ENCODE data around the gene ITPR1.

ITPR1 gene

DNA sequence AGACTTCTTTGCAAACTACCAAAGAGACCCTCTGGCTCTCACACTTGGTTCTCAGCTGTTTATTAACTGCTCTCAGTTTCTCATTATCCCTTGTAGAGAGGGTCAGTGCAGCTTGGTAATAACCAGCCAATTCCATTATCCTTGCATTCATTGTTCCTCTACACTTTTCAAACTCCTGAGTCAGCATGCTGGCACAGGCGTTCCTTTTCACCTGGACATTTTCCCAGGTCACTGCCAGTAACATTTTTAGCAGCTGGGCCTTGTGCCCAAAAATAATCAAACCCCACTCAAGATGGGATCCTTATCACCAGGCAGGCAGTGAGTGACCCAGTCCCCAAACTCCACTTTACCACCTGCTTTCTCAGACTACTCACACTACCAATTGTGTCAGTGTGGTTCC lies 21.2 kb upstream of the ITPR1 start:
- Mint-ChIP-seq H3K36me3 (ENCODE audit: low read depth) (no peaks in the 10 kb centered on the region), H3K27ac (no peak overlapping the region), H3K9me3 (no peaks in the 10 kb centered on the region), H3K4me1 (ENCODE audit: low read depth) (peaks cover 34% of the 10 kb centered on the region), H3K4me3 (no peak overlapping the region), H3K27me3 (peaks cover 9% of the 10 kb centered on the region)

DNA sequence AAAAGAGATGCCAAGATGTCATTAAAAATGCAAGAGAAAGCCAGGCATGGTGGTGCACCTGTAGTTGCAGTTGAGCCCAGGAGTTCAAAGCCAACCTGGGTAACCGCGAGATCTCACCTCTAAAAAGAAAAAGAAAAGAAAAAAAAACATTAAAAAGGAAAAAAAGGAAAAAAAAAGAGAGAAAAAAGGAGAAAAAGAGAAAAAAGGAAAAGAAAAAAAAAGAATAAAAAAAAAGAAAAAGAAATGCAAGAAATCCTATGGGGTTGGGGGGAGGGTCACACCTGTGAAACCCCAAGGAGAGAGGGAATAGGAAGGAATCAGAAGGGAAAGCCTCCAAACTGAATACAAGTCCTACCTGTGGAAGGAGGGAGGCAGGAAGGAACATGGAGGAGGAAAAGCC lies 20.8 kb upstream of the ITPR1 start:
- H3K36me3 Mint-ChIP-seq (ENCODE audit: low read depth), result no peaks in the 10 kb centered on the region
- H3K27ac Mint-ChIP-seq, result no peak overlapping the region
- peaks cover 32% of the 10 kb centered on the region for H3K4me1 Mint-ChIP-seq (ENCODE audit: low read depth)
- no peak overlapping the region for H3K4me3 Mint-ChIP-seq
- peaks cover 9% of the 10 kb centered on the region for H3K27me3 Mint-ChIP-seq
- no peaks in the 10 kb centered on the region for H3K9me3 Mint-ChIP-seq

DNA sequence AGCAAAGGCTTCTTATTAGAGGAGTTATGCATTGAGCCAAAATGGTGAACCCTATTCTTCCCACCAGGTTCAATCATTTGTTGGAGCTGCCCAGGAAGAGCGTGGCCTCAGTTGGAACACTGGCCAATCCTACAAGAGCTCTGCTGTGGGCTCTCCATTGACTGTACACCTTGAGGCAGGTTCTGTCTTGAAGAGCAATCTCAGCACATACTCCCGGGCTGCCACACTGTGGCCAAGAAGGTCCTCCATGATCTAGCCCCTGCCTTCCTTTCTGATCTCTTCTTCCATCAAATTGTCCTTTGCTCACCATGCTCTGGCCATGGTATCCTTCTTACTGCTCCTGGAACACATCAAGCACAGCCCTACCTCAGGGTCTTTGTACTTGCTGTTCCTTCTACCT lies 20.4 kb upstream of the ITPR1 start:
- no peak overlapping the region for H3K4me3 Mint-ChIP-seq
- no peak overlapping the region for H3K27ac Mint-ChIP-seq
- H3K9me3 Mint-ChIP-seq, result no peaks in the 10 kb centered on the region
- H3K4me1 Mint-ChIP-seq (ENCODE audit: low read depth), result peaks cover 27% of the 10 kb centered on the region
- no peaks in the 10 kb centered on the region for H3K36me3 Mint-ChIP-seq (ENCODE audit: low read depth)
- peaks cover 9% of the 10 kb centered on the region for H3K27me3 Mint-ChIP-seq

DNA sequence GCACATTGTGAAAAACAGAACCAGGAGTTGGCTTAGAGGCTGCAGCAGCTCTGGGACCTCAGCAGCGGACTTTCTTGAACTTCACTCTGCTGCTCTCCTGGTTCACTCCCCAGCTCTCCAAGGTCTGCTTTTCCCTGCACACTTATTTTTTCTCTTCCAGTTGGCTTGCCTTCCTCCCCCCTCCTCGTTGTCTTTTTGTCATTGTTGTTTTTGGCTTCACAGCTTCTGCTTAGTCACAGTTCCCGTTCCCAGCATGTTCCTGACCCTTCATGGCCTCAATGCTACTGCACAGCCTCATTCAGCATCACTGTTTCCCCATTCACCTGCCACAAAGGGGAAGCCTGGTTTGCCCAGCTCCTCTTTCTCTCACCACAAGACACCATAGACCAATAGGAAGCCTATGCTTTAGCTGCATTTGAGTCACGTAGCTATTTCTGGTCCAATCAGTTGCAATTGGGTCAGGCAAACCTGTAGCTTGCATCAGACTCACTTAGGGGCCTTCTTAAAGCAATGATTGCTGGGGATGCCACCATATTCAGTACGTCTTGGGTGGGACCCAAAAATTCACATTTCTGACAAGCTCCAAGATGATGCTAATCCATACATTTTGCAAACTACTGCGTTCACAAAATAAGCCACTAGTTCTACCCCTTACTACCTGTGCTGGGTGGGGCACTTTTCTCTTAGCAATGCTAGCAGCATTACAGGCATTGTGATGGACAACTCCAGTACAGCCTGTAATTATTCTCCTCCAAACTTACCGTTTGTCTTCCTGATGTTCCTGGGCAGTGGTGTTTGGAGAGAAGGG lies 18.3 kb upstream of the ITPR1 start:
- H3K4me1 Mint-ChIP-seq (ENCODE audit: low read depth), result peaks cover 27% of the 10 kb centered on the region
- peak overlapping the region; percentile 89 for H3K27ac Mint-ChIP-seq
- H3K27me3 Mint-ChIP-seq, result peaks cover 16% of the 10 kb centered on the region
- H3K9me3 Mint-ChIP-seq, result no peaks in the 10 kb centered on the region
- peak overlapping the region; percentile 55 for H3K4me3 Mint-ChIP-seq
- no peaks in the 10 kb centered on the region for H3K36me3 Mint-ChIP-seq (ENCODE audit: low read depth)

DNA sequence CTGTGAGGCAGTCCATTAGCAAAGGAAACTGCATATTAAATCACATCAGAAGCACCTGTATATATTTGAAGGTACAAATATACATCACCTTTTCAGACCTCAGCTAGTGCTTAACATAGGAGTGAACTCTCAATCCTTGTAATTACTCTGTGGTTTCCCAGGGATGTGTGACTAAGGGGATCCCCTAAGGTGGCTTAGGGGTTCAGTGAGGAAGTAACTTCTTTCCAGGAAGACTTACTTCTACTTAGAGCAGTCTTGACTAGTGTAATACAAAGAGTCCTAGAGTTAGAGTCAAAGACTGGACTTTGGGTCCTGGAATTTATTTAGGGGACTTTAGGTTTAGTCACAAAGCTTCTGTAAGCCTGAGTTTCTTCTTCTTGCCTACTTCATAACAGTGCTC lies 17.3 kb upstream of the ITPR1 start:
- H3K4me3 Mint-ChIP-seq, result no peak overlapping the region
- H3K36me3 Mint-ChIP-seq (ENCODE audit: low read depth), result no peaks in the 10 kb centered on the region
- H3K27me3 Mint-ChIP-seq, result peaks cover 16% of the 10 kb centered on the region
- peaks cover 27% of the 10 kb centered on the region for H3K4me1 Mint-ChIP-seq (ENCODE audit: low read depth)
- H3K9me3 Mint-ChIP-seq, result no peaks in the 10 kb centered on the region
- no peak overlapping the region for H3K27ac Mint-ChIP-seq

DNA sequence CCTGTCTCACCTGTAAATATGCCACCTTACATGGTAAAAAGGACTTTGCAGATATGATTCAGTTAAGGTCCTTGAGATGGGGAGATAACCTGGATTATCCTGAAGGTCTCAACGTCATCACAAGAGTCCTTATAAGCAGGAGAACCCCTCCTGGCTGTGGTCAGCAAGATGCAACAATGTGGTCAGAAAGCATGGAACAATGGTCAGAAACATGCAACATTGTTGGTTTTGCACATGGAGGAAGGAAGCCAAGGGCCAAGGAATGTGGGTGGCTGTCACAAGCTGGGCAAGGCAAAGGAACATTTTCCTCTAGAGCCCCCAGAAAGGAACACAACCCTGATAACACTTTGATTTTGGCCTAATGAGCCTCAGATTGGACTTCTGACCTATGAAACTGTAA lies 16.7 kb upstream of the ITPR1 start:
- no peak overlapping the region for H3K27ac Mint-ChIP-seq
- H3K9me3 Mint-ChIP-seq, result no peaks in the 10 kb centered on the region
- H3K36me3 Mint-ChIP-seq (ENCODE audit: low read depth), result no peaks in the 10 kb centered on the region
- no peak overlapping the region for H3K4me3 Mint-ChIP-seq
- H3K4me1 Mint-ChIP-seq (ENCODE audit: low read depth), result peaks cover 20% of the 10 kb centered on the region
- H3K27me3 Mint-ChIP-seq, result peaks cover 16% of the 10 kb centered on the region

DNA sequence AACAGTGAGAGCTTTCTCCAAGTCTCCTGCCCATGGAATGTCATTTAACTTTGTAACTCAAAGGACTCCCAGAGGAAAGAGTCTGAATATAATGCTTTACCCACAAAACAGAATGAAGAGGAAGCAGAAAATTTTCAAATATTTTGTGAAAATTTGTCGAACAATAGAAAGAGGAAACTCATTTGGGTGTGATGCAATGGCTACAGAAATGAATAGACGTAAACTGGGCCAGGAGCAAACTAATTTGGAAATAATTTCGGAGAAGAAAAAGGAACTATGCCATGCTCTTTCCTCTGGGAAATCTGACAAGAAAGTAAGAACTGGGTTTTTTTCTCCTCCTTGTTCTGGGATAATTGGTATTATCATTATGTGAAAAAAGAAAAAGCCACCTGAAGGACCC lies 14.9 kb upstream of the ITPR1 start:
- Mint-ChIP-seq H3K27me3 (peaks cover 8% of the 10 kb centered on the region), H3K9me3 (no peaks in the 10 kb centered on the region), H3K4me3 (no peak overlapping the region), H3K27ac (no peak overlapping the region), H3K36me3 (ENCODE audit: low read depth) (no peaks in the 10 kb centered on the region), H3K4me1 (ENCODE audit: low read depth) (peaks cover 18% of the 10 kb centered on the region)

DNA sequence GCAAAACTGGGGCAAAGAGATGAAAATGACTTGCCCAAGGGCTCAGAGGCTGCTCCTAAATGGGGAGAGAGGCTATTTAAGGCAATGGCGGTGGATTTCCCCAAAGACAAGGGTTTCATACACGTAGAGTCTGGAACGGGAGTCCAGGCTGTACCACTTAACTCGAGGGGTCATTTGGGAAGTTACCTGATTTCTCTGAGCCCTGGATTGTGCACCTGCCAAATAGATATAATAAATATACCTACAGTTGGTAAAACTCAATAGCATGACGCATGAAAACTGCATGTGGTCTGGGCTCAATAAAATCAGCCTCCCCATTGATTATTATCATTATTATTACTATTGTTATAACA lies 1.3 kb upstream of the ITPR1 start:
- H3K27ac Mint-ChIP-seq, result peak overlapping the region; percentile 90
- peaks cover 5% of the 10 kb centered on the region for H3K27me3 Mint-ChIP-seq
- peaks cover 25% of the 10 kb centered on the region for H3K36me3 Mint-ChIP-seq (ENCODE audit: low read depth)
- peaks cover 34% of the 10 kb centered on the region for H3K4me1 Mint-ChIP-seq (ENCODE audit: low read depth)
- no peaks in the 10 kb centered on the region for H3K9me3 Mint-ChIP-seq
- H3K4me3 Mint-ChIP-seq, result peak overlapping the region; percentile 97

DNA sequence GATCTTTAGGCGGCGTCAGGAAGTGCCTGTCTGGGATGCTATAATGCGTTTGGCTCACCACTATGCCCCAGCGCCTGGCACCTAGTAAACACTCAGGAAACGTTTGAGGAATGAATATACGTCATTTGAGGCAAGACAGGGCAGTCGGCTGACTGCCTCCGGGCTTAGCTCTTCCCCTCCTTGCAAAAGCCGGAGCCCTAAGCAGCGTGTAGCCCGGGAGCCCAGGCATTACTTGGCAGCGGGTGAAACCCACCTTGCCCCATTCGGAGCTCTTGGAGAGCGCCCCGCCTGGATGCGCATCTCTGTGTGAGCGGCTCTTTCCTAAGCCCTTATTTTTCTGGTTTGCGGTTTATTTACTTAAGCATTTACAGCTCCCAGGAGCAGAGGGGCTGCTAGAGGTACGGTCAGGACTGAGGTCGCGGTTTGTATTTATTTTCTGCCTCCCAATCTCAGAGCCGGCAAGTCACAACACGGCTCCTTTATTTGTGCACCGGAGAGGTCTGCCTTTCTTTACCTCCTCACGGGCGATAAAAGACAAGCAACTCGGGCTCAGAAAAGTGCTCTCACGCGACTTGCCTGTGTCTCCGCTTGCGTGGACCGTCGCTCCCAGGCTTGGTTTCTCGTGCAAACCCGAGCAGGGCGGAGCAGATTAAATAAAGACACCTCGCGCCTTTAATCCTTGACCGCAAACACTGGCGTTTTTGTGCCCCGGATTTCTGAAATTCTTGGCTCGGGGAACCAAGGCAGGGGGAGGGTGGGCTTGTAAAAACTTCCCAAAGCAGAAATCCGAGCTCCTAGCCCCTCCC lies 737 bp upstream of the ITPR1 start:
- H3K27me3 Mint-ChIP-seq, result peaks cover 5% of the 10 kb centered on the region
- H3K4me1 Mint-ChIP-seq (ENCODE audit: low read depth), result peaks cover 39% of the 10 kb centered on the region
- no peaks in the 10 kb centered on the region for H3K9me3 Mint-ChIP-seq
- H3K4me3 Mint-ChIP-seq, result peak overlapping the region; percentile 97
- H3K36me3 Mint-ChIP-seq (ENCODE audit: low read depth), result peaks cover 31% of the 10 kb centered on the region
- H3K27ac Mint-ChIP-seq, result peak overlapping the region; percentile 90

DNA sequence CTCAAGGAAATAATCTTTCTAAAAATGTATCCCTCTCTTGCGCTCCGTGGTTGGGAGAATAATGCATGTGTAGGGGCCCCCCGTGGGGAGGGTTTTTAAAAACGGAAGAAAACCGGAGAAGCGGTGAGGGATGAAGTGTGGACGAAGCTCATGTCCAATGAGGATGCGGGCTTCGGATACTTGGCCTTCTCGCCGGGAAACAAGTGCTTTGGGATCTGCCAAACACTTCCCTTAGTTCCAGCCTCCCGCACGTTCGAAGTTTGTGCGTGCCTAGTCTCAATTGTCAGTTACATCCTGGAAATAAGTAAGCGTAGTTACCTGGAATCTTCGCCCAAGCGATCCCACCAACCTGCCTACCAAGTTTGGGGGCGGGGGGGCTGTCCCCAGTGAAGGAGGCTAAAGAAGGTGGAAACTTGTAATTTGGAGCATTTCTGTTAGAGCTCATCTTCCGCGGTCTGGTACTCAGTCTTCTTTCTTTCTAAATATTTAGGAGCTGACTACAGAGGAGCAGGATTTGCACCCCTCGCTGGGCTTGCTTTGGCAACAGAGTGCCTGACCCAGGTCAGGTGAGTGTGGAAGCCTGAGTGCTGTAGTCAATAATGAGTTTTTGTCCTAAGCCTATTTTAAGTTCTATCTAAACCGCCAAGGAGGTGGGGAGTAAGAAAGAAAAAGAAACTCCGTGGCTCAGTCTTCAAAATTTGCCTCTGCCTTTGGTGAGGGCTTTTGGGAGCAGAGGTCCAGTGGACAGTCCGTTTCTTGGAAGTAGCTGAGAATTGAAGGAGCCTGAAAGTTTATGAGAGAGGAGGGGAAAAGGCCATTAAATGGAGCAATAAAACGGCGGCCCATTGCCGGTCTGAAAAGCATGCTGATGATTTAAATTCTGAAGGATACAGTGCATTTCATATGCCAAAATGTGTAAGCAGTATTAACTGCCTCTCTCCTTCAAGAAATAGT lies 1.1 kb downstream of the ITPR1 start:
- peak overlapping the region; percentile 97 for H3K4me3 Mint-ChIP-seq
- H3K4me1 Mint-ChIP-seq (ENCODE audit: low read depth), result peaks cover 47% of the 10 kb centered on the region
- no peaks in the 10 kb centered on the region for H3K9me3 Mint-ChIP-seq
- peaks cover 42% of the 10 kb centered on the region for H3K36me3 Mint-ChIP-seq (ENCODE audit: low read depth)
- peak overlapping the region; percentile 90 for H3K27ac Mint-ChIP-seq
- peaks cover 5% of the 10 kb centered on the region for H3K27me3 Mint-ChIP-seq

DNA sequence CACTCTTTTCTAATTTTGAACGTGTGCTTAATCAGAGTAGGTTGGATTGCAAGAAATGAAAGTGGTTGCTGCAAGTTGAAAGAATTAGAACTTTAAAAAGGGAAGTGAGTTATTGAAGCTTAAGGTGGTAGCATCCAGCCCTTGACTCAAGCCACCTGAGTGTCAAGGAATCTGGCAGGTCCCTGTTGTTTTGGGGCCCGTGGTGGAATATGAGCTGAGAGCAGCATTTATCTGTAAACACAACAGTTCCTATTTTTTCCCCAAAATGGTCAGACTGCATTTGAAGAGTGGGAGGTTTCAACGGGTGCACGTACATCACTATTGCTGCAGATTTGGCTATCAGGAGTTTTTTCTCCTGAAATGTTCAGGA lies 1.7 kb downstream of the ITPR1 start:
- peak overlapping the region; percentile 97 for H3K4me3 Mint-ChIP-seq
- H3K27me3 Mint-ChIP-seq, result peaks cover 5% of the 10 kb centered on the region
- H3K4me1 Mint-ChIP-seq (ENCODE audit: low read depth), result peaks cover 47% of the 10 kb centered on the region
- H3K27ac Mint-ChIP-seq, result peak overlapping the region; percentile 90
- H3K9me3 Mint-ChIP-seq, result no peaks in the 10 kb centered on the region
- H3K36me3 Mint-ChIP-seq (ENCODE audit: low read depth), result peaks cover 47% of the 10 kb centered on the region

DNA sequence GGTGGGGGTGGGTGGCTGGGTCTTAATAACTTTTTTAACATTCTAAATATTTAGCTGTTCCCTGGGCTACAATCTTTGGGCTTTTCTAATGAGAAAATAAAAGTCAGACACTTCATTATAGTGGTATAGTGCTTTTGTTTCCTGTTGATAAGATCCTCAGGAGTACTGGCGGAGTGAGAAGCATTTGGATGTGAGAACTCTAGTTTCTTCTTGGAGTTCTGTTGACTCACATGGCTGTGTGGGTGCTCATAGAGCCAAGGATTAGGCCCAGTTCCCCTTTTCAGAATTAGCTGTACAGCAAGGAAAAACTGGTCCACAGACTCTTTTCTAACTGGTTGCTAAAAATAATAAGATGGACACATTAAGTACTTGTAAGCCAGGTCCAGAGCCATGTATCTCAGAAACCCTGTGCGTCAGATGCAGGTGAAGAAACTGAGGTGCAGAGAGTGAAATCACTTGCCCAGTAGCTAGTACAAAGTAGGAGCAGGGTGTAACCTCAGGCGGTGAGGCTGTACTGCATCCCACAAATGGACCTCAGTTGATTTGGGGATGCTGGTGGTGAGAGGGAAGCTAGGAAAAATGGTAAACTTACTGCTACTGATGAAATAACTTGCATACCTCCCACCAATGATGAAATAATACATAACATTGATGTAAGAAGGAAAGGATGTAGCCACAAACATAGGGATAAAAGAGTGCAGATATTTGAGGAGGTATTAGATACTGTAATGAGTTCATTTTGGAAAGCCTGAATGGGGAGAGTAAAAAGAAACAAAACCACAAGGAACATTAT lies 2.3 kb downstream of the ITPR1 start:
- Mint-ChIP-seq H3K4me3 (peak overlapping the region; percentile 97), H3K9me3 (no peaks in the 10 kb centered on the region), H3K4me1 (ENCODE audit: low read depth) (peaks cover 47% of the 10 kb centered on the region), H3K27ac (peak overlapping the region; percentile 61), H3K27me3 (peaks cover 5% of the 10 kb centered on the region), H3K36me3 (ENCODE audit: low read depth) (peaks cover 53% of the 10 kb centered on the region)

DNA sequence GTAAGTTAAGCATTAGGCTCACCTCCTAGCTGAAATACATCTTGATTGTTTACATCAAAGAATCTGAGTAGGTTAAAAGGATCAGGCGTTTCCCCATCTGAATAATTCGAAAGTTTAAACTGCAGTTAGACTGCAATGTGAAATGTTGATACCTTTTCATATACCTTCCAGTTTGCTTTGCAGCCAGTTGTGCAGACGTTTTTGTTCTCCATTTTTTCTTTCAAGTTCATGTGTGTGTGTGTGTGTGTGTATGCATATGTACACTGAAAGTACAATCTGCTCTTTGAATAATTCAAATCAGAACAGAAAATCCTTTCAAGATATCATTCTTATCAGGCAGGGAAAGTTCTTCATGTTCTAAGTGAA lies 2.9 kb downstream of the ITPR1 start:
- Mint-ChIP-seq H3K4me3 (peak overlapping the region; percentile 97), H3K27ac (peak overlapping the region; percentile 3), H3K9me3 (no peaks in the 10 kb centered on the region), H3K27me3 (peaks cover 2% of the 10 kb centered on the region), H3K36me3 (ENCODE audit: low read depth) (peaks cover 59% of the 10 kb centered on the region), H3K4me1 (ENCODE audit: low read depth) (peaks cover 45% of the 10 kb centered on the region)

DNA sequence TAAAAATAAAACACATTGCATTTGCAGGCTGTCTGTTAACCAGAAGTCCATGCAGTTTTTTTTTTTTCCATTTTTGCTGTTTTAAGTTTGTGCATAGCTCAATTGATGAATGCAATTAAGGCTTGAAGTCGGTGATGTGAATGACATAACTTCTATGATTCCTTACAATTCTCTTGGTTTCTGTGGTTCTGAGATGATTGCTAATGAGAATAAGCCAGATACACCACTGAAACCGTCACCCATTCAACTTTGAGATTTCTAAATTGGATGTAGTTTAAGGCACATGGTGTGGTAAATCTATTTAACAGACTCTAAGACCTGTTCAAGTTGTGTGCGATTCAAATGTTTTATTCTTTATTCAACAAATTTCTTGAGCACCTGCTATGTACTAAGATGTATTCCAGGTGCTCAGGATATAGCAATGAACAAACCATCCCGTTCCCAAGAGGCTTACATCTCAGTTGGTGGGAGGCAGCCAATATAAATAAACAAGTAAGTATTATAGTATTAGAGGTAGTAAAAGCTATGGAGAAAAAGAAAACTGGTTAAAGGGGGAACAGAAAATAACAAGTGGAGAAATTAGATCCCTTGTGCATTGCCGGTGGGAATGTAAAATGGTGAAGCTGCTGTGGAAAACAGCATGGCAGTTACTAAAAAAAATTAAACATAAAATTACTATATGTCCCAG lies 4.0 kb downstream of the ITPR1 start:
- peaks cover 68% of the 10 kb centered on the region for H3K36me3 Mint-ChIP-seq (ENCODE audit: low read depth)
- H3K4me1 Mint-ChIP-seq (ENCODE audit: low read depth), result peaks cover 45% of the 10 kb centered on the region
- H3K27ac Mint-ChIP-seq, result no peak overlapping the region
- H3K9me3 Mint-ChIP-seq, result no peaks in the 10 kb centered on the region
- H3K27me3 Mint-ChIP-seq, result no peaks in the 10 kb centered on the region
- H3K4me3 Mint-ChIP-seq, result peak overlapping the region; percentile 97
